GM21576 (cell line): ENCODE results near the gene FAM83C.

Experiments used
- ATAC-seq: cut with Tn5 transposase; IDR thresholded peaks from one replicate; pipeline ENCODE4 v1.9.1; 2021; ENCODE audit warnings: mild to moderate bottlenecking, moderate library complexity; ENCODE audit not compliant: unreplicated experiment

The FAM83C gene

GRCh38 chr20:35300469-35301262 lies 8.4 kb upstream of the FAM83C start:
- ATAC-seq = no peak

GRCh38 chr20:35299780-35300179 lies 7.6 kb upstream of the FAM83C start:
- no peak for ATAC-seq

DNA sequence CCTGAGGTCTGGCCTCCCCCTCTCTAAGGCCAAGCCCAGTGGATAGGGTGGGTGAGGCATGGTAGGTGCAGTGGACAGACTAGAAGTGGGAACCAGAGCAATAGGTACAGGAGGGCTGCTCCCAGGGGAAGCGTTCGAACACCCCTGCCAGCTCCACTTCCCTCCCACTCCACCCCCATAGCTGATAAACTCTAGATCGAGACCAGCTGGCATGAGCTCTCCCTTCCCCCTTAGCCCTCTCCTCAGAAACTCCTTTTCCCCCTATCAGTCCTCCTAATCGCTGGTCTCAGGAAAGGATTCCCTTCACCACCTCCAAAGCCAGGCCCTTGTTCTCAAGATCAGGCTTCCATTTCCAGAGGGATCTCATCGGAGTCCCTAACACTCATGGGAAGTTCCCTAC lies 6.0 kb upstream of the FAM83C start:
- ATAC-seq = no peak

GRCh38 chr20:35297740-35298139 lies 5.5 kb upstream of the FAM83C start:
- no peak for ATAC-seq

- ATAC-seq = no peak
These were observed 4.9 kb upstream of the FAM83C start for GRCh38 chr20:35297155-35297554.

DNA sequence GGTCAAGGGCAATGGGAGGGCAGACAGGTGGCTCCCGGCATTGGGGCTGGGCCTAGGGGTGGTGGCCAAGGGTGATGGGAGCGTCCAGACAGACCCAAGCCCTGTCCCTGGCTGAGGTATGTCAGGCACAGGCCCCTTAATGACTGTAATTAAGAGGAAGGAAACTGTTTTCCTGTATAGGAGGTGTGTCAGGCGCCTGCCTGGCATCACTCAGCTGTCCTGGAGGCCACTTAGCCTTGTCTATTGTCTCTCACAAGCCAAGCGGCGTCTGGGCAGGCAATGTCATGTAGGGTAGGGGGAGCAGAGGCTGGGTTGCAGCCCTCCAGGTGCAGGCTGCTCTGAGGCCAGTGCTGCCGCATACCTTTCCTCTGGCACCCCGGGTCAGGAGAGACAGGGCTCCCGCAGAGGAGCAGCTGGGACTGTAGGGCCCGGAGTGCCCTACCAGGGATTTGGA lies 3.9 kb upstream of the FAM83C start:
- no peak for ATAC-seq

- no peak for ATAC-seq
These were observed 3.4 kb upstream of the FAM83C start for GRCh38 chr20:35295674-35296073.

- ATAC-seq = no peak
These were observed 2.8 kb upstream of the FAM83C start for GRCh38 chr20:35295058-35295457.

- ATAC-seq = no peak
These were observed 2.1 kb upstream of the FAM83C start for GRCh38 chr20:35294293-35294685.

DNA sequence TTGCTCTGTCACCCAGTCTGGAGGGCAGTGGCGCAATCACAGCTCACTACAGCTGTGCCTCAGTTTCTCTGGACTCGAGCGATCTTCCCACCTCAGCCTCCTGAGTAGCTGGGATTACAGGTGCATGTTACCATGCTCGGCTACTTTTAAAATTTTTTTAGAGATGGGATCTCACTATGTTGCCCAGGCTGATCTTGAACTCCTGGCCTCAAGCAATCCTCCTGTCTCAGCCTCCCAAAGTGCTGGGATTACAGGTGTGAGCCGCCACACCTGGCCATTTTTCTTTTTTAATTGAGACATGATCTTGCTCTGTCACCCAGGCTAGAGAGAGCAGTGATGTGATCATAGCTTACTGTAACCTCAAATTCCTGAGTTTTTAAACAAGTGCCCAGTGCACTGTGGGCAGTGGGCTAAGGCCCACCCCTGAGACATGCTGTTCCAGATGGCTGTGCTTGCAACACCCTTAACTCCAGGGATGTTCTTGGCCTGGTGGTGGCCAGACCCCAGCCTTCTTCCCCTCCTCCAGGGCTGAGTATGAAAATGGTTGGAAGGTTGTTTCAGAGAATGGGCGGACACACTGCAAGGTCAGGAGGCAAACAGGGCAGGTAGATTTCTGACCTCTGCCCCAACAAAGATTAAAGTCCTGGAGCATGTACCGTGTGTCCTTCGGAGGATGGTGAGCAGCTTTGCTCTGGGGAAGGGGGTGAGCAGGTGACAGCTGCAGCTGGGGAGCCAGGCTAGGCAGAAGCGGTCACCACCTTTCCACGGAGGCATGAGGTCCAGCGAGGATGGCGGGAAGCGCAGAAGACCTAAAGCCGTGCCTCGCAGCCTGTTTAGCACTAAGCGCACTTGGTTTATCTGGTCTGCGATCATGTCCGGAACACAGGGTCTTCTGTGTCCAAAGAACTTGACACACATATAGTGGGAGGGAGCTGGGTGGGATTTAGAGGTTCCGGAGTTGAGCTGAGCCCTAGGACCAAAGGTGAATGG lies 1.4 kb upstream of the FAM83C start:
- no peak for ATAC-seq

- ATAC-seq = no peak
These were observed 470 bp upstream of the FAM83C start for GRCh38 chr20:35292504-35293285.

DNA sequence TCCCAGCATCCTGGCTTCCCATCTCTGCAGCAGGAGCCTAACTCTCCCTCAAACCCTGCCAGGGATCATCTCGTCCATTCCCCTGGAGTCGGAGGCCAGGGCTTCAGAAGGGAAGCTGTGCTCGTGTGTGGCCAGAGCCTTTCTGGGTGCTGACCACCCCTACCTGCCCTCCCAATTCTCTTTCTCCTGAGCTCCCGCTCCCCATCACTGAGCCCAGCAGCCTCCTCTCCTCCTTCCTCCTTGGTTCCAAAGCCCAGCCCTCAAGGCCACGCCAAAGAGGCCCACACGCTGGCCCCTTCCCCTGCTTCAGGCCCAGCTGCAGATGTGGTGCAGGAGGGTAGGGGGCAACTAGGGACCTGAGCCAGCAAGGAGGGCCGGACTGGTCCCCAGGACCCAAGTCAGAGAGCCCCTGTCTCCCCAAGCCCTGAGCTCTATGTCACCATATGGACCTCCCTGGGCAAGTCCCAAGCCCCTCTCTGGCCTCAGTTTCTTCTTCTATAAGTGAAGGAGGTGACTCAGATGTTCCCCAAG lies 1.3 kb downstream of the FAM83C start:
- no peak for ATAC-seq

DNA sequence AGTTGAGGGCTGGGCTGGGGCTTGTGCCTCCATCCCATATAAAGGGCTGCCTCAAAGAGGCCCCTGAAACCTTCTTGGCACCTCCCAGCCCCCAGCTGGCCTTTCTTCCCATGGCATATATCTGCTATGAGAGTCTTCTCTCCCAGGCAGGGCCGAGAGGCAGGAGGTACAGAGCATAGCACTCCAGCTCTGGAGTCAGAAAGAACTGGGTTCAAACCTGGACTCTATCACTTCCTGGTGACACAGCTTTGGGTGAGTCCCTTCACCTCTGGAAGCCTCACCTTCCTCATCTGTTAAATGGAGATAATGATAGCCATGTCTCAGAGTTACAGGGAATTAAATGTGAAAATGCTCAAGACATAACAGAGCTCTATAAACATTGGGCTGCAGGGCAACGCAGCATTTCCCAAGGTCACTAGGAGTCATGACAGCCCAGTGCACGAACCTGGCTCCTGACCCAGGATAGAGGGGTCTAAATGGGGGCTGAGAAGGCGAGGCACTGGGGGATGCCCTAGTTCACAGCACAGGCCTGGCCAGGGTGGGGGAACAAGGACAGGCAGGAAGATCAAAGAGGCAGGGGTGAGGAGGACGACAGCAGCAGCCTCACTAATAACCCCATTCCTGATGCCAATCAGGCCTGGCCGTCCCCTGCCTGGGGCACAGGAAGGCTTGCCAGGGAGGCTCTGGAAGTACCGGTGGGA lies 1.9 kb downstream of the FAM83C start:
- ATAC-seq = no peak

DNA sequence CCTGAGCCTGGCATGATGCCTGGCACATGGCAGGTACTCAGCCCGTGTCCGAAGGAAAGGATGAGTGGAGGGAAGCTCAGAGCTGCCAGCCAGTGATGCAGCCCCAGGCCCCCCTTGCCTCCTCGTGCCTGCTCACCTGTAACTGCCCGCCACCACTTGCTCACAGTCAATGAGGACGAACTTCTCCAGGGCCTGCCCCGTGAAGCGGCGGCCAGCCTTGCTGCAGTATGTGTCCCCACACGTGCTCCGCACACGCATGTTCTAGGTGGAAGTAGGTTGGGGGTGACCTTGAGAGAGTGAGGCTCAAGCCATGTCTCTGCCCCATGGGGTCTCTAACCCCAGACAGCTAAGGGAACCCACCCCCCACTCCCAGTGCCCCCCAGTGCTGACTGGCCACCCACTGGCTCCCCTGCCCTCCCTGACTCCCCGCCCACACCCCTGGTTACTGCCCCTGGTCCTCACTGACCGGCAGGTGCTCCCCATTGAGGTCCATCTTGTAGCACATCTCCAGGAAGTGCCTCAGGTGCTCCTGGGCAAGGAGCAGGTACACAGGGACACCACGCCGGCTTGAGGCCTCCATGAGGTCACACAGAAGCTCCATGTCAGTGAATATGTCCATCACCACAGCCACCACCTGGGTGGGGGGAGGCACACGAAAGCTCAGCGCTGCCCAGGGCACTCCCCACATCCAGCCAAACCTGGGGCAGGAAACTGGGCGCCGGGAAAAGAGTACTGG lies 3.7 kb downstream of the FAM83C start:
- ATAC-seq = no peak

DNA sequence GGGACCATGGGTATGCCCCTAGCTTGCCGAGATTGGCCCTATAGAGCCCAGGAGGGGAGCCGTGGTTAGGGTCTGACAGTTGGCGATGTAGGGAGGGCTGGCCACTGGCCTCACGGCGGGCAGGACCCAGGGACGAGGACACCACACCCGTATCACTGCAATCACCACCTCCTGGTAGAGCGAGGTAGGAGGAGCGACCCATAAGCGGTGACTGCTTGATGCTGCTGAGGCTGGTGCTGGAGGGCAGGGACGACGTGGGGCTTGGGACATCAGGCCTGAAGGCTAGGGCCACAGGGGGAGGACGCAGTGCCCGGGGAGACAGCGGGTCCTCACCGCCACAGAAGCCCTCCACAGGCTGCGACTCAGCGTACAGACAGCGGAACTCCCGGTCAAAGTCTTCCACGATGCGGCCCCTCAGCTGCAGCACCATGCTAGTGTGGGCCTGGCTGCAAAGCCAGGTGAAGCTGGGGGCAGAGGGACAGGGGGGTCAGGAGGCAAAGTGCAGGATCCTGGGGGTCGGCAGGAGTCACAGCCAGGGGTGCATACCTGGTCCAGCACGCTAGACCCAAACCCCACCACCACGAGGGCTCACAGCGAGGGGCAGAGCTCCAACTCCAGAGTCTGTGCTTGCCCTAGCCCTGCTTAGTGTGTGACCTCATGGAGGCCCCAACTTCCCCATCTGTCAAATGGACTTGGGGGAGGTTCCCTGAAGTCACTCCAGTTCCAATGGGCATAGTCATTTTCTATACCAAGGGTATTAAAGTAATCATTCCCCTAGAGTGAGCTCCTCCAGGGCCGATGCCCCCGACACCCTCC lies 4.5 kb downstream of the FAM83C start:
- ATAC-seq = no peak

- no peak for ATAC-seq
These were observed 5.2 kb downstream of the FAM83C start for GRCh38 chr20:35286899-35287508.

DNA sequence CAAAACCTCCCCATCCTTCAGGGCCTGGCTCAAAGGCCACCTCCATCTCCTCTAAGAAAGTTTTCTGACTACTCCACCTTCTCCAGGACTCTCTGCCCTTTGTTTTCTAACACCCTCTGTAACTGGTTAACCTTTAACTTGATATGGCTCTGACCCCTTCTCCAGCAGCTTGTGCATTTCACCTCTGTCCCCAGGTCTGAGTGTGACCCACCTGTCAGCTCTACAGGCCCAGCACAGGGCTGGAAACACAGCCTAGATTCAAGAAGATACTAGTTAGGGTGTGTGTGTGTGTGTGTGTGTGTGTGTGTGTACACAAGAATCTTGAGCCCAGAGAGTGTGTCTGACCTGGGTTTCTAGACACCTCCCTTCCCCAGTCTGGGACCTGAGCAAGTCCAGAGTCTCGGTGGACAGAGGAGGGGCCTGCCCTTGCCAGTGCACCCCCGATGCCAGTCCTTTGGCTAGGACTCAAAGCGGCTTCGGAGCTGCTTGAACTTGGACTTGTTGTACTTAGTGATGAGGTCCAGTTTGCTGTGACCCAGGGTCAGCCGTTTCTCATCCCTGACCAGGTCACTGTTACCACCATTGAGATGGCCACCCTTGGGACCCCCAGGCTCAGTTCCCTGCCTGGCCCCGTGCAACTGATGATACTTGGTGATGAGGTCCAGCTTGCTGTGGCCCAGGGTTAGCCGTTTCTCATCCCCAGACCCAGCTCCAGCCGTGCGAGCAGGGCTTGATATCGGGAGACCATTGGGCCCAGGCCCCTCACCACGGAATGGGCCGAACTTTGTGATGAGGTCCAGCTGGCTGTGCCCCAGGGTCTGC lies 5.9 kb downstream of the FAM83C start:
- no peak for ATAC-seq

DNA sequence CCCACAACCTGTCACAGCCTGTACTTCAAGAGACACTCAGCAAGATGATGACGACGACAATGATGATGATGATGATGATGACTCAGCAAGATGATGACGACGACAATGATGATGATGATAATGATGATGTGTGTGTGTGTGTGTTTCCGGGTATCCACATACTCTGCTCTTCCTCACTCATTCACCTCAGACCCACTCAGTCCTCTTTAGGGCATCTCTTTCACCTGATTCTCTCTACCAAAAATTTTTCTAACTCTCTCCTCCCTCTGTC lies 6.5 kb downstream of the FAM83C start:
- no peak for ATAC-seq
